Progenitor cell of endocrine pancreas (in vitro differentiated cells): ENCODE measurements around the gene IL22RA1. TPM values are rescaled to one million over a fixed set of nuclear protein-coding genes. Genes with fewer than 3 reads are reported as not detected.

Experiments
- DNase-seq: peaks from one replicate; pipeline ENCODE4 v3.0.0; 2021; ENCODE audit warnings: low spot score; ENCODE audit not compliant: unreplicated experiment
- H3K27ac Mint-ChIP-seq: 2 replicates; pipeline ENCODE4 v1.8.0; 2021; ENCODE audit warnings: mild to moderate bottlenecking, moderate library complexity, mixed read lengths
- H3K27me3 Mint-ChIP-seq: 2 replicates; pipeline ENCODE4 v1.8.0; 2021; ENCODE audit warnings: mixed read lengths
- H3K36me3 Mint-ChIP-seq: 2 replicates; pipeline ENCODE4 v1.8.0; 2022; ENCODE audit warnings: mixed read lengths; ENCODE audit not compliant: insufficient read depth
- H3K4me1 Mint-ChIP-seq: 2 replicates; pipeline ENCODE4 v1.8.0; 2021; ENCODE audit warnings: low read depth, mixed read lengths
- H3K4me3 Mint-ChIP-seq: 2 replicates; pipeline ENCODE4 v1.8.0; 2021; ENCODE audit warnings: low read depth, mild to moderate bottlenecking, moderate library complexity, mixed read lengths
- H3K9me3 Mint-ChIP-seq: 2 replicates; pipeline ENCODE4 v1.8.0; 2021; ENCODE audit warnings: low read depth, mixed read lengths
- CTCF ChIP-seq: fragments of 200-600 bp; sonication (generic); IDR thresholded peaks from one replicate; pipeline ENCODE4 v1.5.0; 2021; ENCODE audit warnings: antibody characterized with exemption, mild to moderate bottlenecking; ENCODE audit not compliant: unreplicated experiment
- total RNA-seq: library from RNA; stranded (reverse); gene quantifications from 2 replicates; pipeline ENCODE4 v1.2.1, GENCODE V29; 2021

Gene IL22RA1
- total RNA-seq, 1 donor from 2014 or later = 0.26 TPM

- DNase-seq = peak; percentile 65
- peaks cover 3% of the 10 kb centered on the region for H3K36me3 Mint-ChIP-seq
Observed at GRCh38 chr1:24186993-24187790, 44.3 kb upstream of the IL22RA1 start, which contains the start of gene IFNLR1. Gene IFNLR1, minus strand, starts transcription at chr1:24187289. Its CDS starts 41 bp downstream, at chr1:24187248.

GRCh38 chr1:24186711-24186992, 43.7 kb upstream of the IL22RA1 start:
- H3K4me1 Mint-ChIP-seq = peaks cover 7% of the 10 kb centered on the region
- peaks cover 3% of the 10 kb centered on the region for H3K36me3 Mint-ChIP-seq
- DNase-seq = no peak
- H3K4me3 Mint-ChIP-seq = peak overlapping the region; percentile 81
- peak overlapping the region; percentile 93 for H3K27ac Mint-ChIP-seq
- H3K9me3 Mint-ChIP-seq = no peaks in the 10 kb centered on the region
- peaks cover 3% of the 10 kb centered on the region for H3K27me3 Mint-ChIP-seq
- no peak for TF ChIP-seq CTCF

More at GRCh38 chr1:24186993-24187790, 44.3 kb upstream of the IL22RA1 start, which contains the start of gene IFNLR1:
- Mint-ChIP-seq H3K27me3 (peaks cover 3% of the 10 kb centered on the region), H3K4me3 (peak within 1 kb of the TSS; percentile 81), H3K4me1 (peaks cover 7% of the 10 kb centered on the region), H3K9me3 (no peaks in the 10 kb centered on the region), H3K27ac (peak within 1 kb of the TSS; percentile 96)
- no peak for TF ChIP-seq CTCF

- H3K9me3 Mint-ChIP-seq = no peaks in the 10 kb centered on the region
- peaks cover under 1% of the 10 kb centered on the region for H3K27me3 Mint-ChIP-seq
- no peak for DNase-seq
- H3K4me1 Mint-ChIP-seq = peaks cover 7% of the 10 kb centered on the region
- H3K27ac Mint-ChIP-seq = peak overlapping the region; percentile 93
- H3K4me3 Mint-ChIP-seq = peak overlapping the region; percentile 81
- peaks cover 3% of the 10 kb centered on the region for H3K36me3 Mint-ChIP-seq
- no peak for TF ChIP-seq CTCF
Observed at GRCh38 chr1:24186031-24186710, 43.2 kb upstream of the IL22RA1 start.

- Mint-ChIP-seq H3K4me3 (no peak overlapping the region), H3K36me3 (peaks cover 3% of the 10 kb centered on the region)
- DNase-seq = no peak
Observed at GRCh38 chr1:24185076-24185475, 42.1 kb upstream of the IL22RA1 start.

More at GRCh38 chr1:24185076-24185475, 42.1 kb upstream of the IL22RA1 start:
- Mint-ChIP-seq H3K4me1 (peaks cover 7% of the 10 kb centered on the region), H3K27me3 (no peaks in the 10 kb centered on the region), H3K27ac (no peak overlapping the region), H3K9me3 (no peaks in the 10 kb centered on the region)
- no peak for TF ChIP-seq CTCF
